AG09309 (cell line): Measurements from ENCODE around the gene GRIK3.

Experiments
- DNase-seq: peaks from one replicate; pipeline ENCODE4 v3.0.0-alpha.2; 2010; ENCODE audit warnings: low read depth
- H3K4me3 ChIP-seq: 2 replicates; pipeline ENCODE4 v1.5.1; 2011; ENCODE audit warnings: mild to moderate bottlenecking, low read depth, low read length, moderate library complexity; ENCODE audit not compliant: control insufficient read depth
- CTCF ChIP-seq: IDR thresholded peaks from 2 replicates; pipeline ENCODE4 v1.5.1; 2011; ENCODE audit warnings: mild to moderate bottlenecking, low read depth, low read length, inconsistent platforms; ENCODE audit not compliant: insufficient read depth, control insufficient read depth; ENCODE audit errors: missing control alignments

Gene GRIK3

DNA sequence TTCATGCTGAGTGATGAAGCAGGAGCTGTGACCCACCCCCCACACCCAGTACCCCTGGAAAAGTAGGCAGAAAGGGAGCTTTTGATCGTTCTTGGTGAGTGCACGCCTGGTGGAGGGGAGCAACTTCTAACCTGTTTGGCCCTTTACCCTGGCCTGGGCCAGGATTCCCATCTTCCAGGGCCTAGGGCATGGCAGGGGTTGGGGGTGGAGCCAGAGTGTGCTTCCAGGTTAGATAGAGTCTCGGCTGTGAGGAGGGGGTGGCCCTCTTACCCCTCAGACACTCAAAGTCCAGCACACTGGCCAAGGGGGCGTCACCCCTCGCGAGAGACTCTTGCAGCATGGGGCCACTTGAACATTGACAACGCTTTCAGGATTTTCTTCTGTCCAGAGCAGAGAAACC lies 236.6 kb downstream of the GRIK3 start:
- TF ChIP-seq CTCF = no peak
- DNase-seq = no peak
- no peak overlapping the region for H3K4me3 ChIP-seq

DNA sequence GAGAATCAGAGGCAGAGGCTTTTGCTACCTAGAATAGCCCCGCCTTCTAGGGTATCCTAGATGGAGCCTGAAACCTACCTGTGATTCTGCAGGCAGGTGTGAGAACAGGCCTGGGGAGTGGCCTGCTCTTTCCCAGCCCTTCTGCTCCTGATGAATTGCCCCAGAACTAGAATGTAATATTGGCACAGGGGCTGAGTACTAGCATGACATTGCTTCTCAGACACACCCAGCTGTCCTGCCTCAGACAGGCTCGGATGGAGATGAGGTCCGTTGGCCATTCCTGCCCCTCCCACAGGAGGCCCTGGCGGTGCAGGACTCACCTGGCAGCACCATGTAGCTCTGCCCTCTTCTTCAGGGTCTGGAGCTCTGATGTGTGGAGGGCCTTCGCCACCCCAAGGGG lies 237.6 kb downstream of the GRIK3 start:
- no peak for DNase-seq
- H3K4me3 ChIP-seq = no peak overlapping the region
- no peak for TF ChIP-seq CTCF

DNA sequence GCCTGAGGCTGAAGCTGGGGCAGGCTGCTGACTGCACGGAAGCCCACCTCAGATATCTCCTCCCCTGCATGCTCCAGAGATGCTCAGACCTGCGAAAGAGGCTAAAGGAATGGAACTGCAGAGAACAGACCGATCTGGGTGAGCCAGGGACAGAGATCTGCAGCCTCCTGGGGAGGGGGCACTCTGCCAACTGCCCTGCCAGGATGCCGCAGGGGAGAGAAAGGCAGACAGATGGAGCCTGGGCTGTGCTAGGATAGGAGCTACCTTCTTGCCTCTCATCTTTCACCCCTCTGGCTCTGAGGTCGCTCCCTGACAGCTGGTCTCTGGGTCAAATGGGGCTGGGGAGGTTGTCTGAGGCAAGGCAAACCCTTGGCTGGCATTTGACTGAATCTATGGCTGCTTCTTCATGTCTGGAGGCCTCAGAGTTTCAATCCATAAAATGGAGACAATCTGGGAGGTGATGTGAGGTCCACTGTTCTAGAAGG lies 238.2 kb downstream of the GRIK3 start:
- DNase-seq = no peak
- TF ChIP-seq CTCF = no peak

GRCh38 chr1:36794460-36794859 lies 239.9 kb downstream of the GRIK3 start:
- TF ChIP-seq CTCF = no peak

More for the DNA sequence above, 238.2 kb downstream of the GRIK3 start:
- no peak overlapping the region for H3K4me3 ChIP-seq

DNA sequence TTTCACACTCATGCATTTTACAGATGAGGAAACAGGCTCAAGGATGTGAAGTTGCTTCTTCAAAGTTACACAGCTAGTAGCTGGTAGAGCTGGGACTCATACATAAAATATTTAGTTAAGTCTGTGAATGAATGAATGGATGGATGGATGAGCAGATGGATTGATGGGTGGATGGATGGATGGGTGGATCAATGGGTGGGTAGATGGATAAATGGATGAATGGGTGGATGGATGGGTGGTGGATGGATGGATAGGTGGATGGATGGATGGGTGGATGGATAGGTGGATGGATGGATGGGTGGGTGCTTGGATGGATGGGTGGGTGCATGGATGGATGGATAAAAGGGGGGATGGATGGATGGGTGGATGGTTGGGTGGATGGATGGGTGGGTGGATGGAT lies 240.9 kb downstream of the GRIK3 start:
- no peak for TF ChIP-seq CTCF
- DNase-seq = no peak
- H3K4me3 ChIP-seq = no peak overlapping the region

More at GRCh38 chr1:36794460-36794859, 239.9 kb downstream of the GRIK3 start:
- DNase-seq = no peak
- H3K4me3 ChIP-seq = no peak overlapping the region

DNA sequence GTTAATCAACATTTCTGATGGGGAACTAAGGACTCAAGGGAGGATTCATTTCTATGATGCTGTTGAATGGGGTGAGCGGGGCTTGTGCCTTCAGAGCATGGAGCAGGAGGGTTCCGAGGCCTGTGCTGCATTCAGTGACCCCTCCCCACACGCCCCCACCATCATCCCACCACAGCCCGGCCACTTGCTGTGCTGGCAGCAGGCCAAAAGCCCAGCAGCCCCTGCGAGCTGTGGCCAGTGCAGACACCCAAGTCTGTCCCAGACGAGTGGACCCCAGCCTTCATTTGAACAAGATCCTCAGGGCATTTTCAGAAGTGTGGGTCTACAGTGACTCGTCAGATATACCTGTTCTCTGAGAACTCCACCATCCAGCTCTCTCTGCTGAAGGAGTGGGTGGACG lies 242.0 kb downstream of the GRIK3 start:
- no peak for DNase-seq
- no peak overlapping the region for H3K4me3 ChIP-seq
- TF ChIP-seq CTCF = no peak

GRCh38 chr1:36790191-36790590 lies 244.1 kb downstream of the GRIK3 start:
- no peak overlapping the region for H3K4me3 ChIP-seq
- no peak for DNase-seq
- TF ChIP-seq CTCF = no peak
